Renal pelvis (tissue), 12 donors: Measurements from ENCODE around the gene NUP98. TPM values are rescaled to one million over a fixed set of nuclear protein-coding genes. Genes with fewer than 3 reads are reported as not detected.
A peak's percentile ranks its signal among the peaks of the same experiment; 100 is the strongest.

Source experiments
- DNase-seq: peaks from one replicate; pipeline ENCODE4 v3.0.0-alpha.2; 2013
- long read RNA-seq, 16 experiments: transcript quantifications; one replicate each; lab custom pipeline, GENCODE V29; 2026
- polyA plus RNA-seq, 3 donors: library from polyadenylated mRNA; unstranded; fragments of 120-200 nt; gene quantifications; one replicate each; pipeline ENCODE4 v1.2.1, GENCODE V29; 2013; ENCODE audit not compliant: insufficient read length in 3 of 3

NUP98 gene
- polyA plus RNA-seq = 10 to 100 TPM; 61.9 to 69.5 (median 66.6) TPM
- long read RNA-seq, donor 1, partial matches to known transcripts = 18 of 24 reads
- long read RNA-seq, donor 1, other reads (novel, unspliced or antisense) = 5 of 24 reads
- long read RNA-seq, donor 2, partial matches to known transcripts = 0 of 1 reads
- long read RNA-seq, donor 2, other reads (novel, unspliced or antisense) = 0 of 1 reads
- long read RNA-seq, donor 3, partial matches to known transcripts = 5 of 6 reads
- long read RNA-seq, donor 3, other reads (novel, unspliced or antisense) = 0 of 6 reads
- long read RNA-seq, donor 4, partial matches to known transcripts = 32 of 32 reads
- long read RNA-seq, donor 4, other reads (novel, unspliced or antisense) = 0 of 32 reads
- long read RNA-seq, donor 5 = 0 reads
- long read RNA-seq, donor 6, partial matches to known transcripts = 22 of 31 reads
- long read RNA-seq, donor 6, other reads (novel, unspliced or antisense) = 8 of 31 reads
- long read RNA-seq, donor 7, full-length matches to known transcripts = 4 of 17 reads
- long read RNA-seq, donor 7, partial matches to known transcripts = 13 of 17 reads
- long read RNA-seq, donor 7, other reads (novel, unspliced or antisense) = 0 of 17 reads
- long read RNA-seq, donor 8 = 0 reads
- long read RNA-seq, donor 9, partial matches to known transcripts = 13 of 13 reads
- long read RNA-seq, donor 9, other reads (novel, unspliced or antisense) = 0 of 13 reads
- long read RNA-seq, donor 10, partial matches to known transcripts = 14 of 16 reads
- long read RNA-seq, donor 10, other reads (novel, unspliced or antisense) = 0 of 16 reads
- long read RNA-seq, donor 11, partial matches to known transcripts = 0 of 2 reads
- long read RNA-seq, donor 11, other reads (novel, unspliced or antisense) = 0 of 2 reads
- long read RNA-seq, donor 12, full-length matches to known transcripts = 3 of 36 reads
- long read RNA-seq, donor 12, partial matches to known transcripts = 33 of 36 reads
- long read RNA-seq, donor 12, other reads (novel, unspliced or antisense) = 0 of 36 reads
- long read RNA-seq, donor 13, partial matches to known transcripts = 12 of 15 reads
- long read RNA-seq, donor 13, other reads (novel, unspliced or antisense) = 0 of 15 reads
- long read RNA-seq, donor 14 = 0 reads
- long read RNA-seq, donor 15, full-length matches to known transcripts = 2 of 18 reads
- long read RNA-seq, donor 15, partial matches to known transcripts = 16 of 18 reads
- long read RNA-seq, donor 15, other reads (novel, unspliced or antisense) = 0 of 18 reads
- long read RNA-seq, donor 16, partial matches to known transcripts = 0 of 3 reads
- long read RNA-seq, donor 16, other reads (novel, unspliced or antisense) = 0 of 3 reads

DNA sequence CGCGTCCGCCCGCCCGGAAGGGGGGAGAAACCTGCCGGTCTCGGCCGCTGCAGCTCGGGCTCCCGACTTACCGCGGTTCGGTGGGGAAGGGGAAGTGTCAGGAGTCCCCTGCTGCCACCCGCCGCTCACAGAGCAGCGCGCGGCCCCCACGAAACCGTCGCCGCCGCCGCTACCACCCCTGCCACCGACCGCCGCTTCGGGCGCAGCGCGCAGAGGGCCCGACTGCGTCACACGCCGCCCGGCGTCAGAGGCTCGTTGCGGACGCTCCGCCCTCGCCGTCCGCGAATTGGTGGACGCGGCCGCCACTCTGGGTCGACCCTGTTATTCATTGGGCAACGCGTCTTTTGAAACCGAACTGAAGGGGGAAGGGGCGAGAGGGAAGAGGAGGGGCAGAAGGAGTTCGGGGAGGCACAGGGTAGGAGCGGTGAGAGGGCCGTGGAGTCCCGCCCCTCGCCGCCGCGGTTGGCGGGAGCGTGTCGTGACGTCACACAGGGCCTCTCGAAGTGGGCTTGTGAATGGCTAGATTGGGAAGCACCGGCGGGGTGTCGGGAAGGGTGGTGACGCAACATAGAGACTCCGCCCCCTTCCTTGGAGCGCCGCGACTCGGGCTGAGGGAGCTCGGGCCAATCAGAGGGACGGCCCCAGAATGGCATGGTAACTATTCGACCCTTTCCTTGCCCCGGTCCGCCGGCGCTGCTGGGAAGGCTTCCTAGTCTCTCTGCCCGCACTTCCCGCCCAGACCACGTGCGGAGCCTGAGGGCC, at the start of gene NUP98:
TSS of gene NUP98 (minus strand) at position 226 of the 762 bp plus-strand sequence. CDS start 15,437 bp downstream, outside the sequence.
- peak; percentile 100 for DNase-seq

GRCh38 chr11:3845670-3846069, 48.3 kb upstream of the NUP98 start:
- DNase-seq = no peak

GRCh38 chr11:3845246-3845645, 47.9 kb upstream of the NUP98 start:
- no peak for DNase-seq

DNA sequence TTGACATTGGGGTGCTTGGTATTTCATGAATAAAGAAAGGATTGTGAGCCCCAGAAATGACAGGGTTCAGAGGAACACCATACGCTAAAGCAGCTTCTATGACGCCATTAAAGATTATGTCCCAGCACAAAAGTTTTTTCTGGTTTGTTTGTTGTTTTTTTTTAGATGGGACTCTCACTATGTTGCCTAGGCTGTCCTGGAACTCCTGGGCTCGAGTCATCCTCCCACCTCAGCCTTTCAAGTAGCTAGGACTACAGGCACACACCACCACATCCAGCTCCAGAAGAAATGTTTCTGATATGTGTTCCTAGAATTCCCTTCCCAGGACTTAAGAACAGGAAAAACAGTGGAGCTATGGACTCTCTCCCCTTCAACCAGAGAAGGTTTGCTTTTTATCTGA, 46.0 kb upstream of the NUP98 start:
- no peak for DNase-seq

GRCh38 chr11:3841426-3842350, 44.3 kb upstream of the NUP98 start:
- peak; percentile 79 for DNase-seq

DNA sequence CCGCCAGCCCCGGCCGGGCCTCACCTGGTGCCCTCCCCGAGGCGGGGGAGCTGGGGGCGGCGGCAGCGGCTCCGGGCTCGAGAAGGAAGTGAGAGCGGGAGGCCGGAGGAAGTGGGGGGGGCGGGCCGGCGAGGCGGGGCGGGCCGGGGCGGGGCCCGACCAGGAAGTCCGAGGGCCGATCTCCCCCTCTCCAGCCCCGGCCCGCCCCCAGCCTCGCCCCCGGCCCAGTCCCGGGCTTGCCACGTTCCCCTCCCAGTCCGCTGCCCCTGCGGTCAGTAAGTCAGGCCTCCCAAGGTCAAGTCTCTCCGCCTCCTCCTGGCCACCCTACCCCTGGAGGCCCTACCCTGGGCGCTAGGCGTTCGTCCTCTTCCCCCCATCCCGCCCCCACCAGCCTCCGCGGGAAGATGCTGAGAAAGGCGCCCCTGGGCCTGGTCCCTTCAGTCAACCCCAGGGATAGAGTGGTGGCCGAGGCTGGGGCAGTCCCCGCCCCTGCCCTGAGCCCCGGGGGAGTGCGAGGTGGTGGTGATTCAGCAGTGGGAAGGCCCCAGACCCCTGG, 43.6 kb upstream of the NUP98 start, which contains the start of gene RHOG:
TSS of gene RHOG (minus strand) at position 90 of the 556 bp plus-strand sequence. CDS start 12,821 bp downstream, outside the sequence.
- DNase-seq = peak; percentile 73

GRCh38 chr11:3840004-3840869, 42.9 kb upstream of the NUP98 start:
- DNase-seq = no peak

- DNase-seq = no peak
These were observed 41.1 kb upstream of the NUP98 start for GRCh38 chr11:3838504-3838903.

DNA sequence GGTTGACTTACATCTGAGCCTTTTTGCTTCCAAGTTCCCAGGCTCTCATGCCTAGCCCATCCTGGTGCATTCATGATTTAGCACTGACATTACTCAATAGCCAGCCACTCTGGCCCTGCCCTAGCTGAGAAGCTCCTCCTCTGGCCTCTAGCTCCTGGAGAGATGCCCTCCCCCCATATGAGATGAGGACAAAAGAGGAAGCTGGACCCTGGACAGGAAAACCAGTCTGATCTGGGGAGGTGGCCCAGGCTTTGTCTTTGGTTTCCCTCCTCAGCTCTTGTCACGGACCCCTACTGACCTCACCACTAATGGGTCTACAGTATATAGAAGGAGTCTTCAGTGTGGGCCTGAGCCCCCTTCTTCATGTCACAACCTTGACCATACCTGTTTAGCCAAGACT, 40.4 kb upstream of the NUP98 start:
- DNase-seq = no peak

- no peak for DNase-seq
These were observed 39.5 kb upstream of the NUP98 start for GRCh38 chr11:3836903-3837302.

GRCh38 chr11:3835751-3836150, 38.4 kb upstream of the NUP98 start:
- DNase-seq = no peak

DNA sequence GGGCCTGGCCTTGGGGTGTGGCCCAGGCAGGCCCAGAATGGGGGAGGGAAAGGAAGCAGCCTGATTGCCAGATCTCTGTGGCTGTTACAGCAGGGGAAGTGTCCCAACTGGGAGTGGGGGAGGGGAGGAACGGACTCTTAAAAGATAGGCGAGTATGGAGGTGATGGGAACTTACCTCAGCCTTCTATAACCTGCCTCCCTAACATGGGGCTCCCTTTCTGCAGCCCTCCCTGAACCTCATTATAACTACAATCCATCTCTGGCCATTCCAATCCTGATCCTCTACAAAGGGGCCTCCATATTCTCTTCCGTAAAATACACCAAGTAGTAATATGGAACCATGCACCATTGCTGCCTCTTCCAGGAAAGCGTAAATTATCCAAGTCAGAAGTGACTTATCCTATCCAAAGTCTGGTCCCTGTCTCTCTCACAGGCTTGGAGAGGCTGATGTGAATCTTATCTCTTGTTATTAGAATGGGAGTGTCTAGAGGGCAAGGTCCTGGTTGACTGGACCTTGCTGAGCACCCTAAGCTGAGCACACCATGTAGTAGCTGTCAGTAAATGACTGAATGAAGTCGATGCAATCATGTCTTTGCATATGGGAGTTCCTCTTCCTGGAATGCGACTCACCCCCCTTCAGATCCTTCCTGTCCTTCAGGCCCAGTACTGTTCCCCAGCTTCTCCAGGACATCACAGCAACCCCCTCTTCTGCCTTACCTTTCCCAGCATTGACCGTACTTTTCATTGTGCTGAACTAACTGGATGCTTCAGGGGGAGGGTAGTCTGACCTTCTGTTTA, 37.5 kb upstream of the NUP98 start:
- no peak for DNase-seq

GRCh38 chr11:3834349-3834663, 37.0 kb upstream of the NUP98 start:
- DNase-seq = no peak

DNA sequence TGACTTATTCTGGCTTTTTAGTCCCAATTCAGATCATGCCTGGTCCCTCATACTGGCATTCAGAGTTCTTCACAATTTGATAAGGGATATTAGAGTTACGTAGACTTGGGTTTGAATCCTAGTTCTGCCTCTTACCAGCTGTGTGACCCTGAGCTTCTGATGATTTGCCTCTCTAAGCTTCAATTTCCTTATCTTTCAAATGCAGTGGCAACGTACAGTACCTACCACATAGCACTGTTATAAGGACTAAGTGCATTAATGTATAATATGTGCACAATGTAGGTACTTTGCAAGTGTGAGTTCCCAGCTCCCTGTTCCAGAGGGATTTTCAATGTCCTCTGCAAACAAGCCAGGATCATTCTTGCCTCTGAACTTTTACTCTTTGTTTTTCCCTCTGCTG, 36.1 kb upstream of the NUP98 start:
- DNase-seq = no peak

DNA sequence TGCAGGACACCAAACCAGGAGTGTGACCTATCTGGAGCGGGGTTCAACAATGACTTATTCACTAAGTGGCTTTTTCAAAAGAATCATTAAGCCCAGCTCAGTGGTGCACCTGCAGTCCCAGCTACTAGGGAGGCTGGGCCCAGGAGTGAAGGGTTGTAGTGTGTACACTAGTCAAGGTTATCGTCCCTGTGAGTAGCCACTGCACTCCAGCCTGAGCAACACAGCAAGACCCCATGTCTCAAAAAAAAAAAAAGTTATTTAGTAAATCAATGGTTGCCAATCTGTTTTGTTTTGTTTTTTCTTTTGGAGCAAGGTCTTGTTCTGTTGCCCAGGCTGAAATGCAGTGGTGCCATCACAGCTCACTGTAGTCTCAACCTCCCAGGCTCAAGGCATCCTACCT, 35.5 kb upstream of the NUP98 start:
- DNase-seq = no peak

- DNase-seq = no peak
These were observed 34.3 kb upstream of the NUP98 start for GRCh38 chr11:3831378-3832239.

- DNase-seq = no peak
These were observed 33.4 kb upstream of the NUP98 start for GRCh38 chr11:3830730-3831129.
